Endodermal cell (in vitro differentiated cells): ENCODE data around the gene TTF1. TPM values are rescaled to one million over a fixed set of nuclear protein-coding genes. Genes with fewer than 3 reads are reported as not detected.
A peak's percentile ranks its signal among the peaks of the same experiment; 100 is the strongest.

Experiments
- DNase-seq: peaks from one replicate; pipeline ENCODE4 v3.0.0-alpha.2; 2017
- H3K27ac ChIP-seq: 2 replicates; pipeline ENCODE4 v1.5.1; 2013; ENCODE audit warnings: mild to moderate bottlenecking, low read depth, low read length, moderate library complexity
- H3K27me3 ChIP-seq: 2 replicates; pipeline ENCODE4 v1.6.1; 2013; ENCODE audit warnings: mild to moderate bottlenecking, low read length, moderate library complexity; ENCODE audit not compliant: insufficient read depth, control insufficient read depth, poor library complexity, severe bottlenecking
- H3K36me3 ChIP-seq: 2 replicates; pipeline ENCODE4 v1.7.0; 2013; ENCODE audit warnings: mild to moderate bottlenecking, low read length, moderate library complexity; ENCODE audit not compliant: control insufficient read depth, insufficient read depth
- H3K4me1 ChIP-seq: one replicate; pipeline ENCODE4 v1.7.0; 2013; ENCODE audit warnings: low read length; ENCODE audit not compliant: control insufficient read depth, insufficient read depth
- H3K4me3 ChIP-seq: 2 replicates; pipeline ENCODE4 v1.5.1; 2013; ENCODE audit warnings: mild to moderate bottlenecking, low read length, moderate library complexity
- H3K9ac ChIP-seq: 2 replicates; pipeline ENCODE4 v1.6.1; 2013; ENCODE audit warnings: mild to moderate bottlenecking, low read length, moderate library complexity; ENCODE audit not compliant: poor library complexity, severe bottlenecking; ENCODE audit errors: extremely low read depth
- H3K9me3 ChIP-seq: 2 replicates; pipeline ENCODE4 v1.6.1; 2013; ENCODE audit warnings: mild to moderate bottlenecking, low read length, moderate library complexity; ENCODE audit not compliant: control insufficient read depth
- H3K27ac Mint-ChIP-seq: 2 replicates; pipeline ENCODE4 v1.8.0; 2020; ENCODE audit warnings: mixed read lengths
- H3K27me3 Mint-ChIP-seq: 2 replicates; pipeline ENCODE4 v1.8.0; 2021; ENCODE audit warnings: mild to moderate bottlenecking, mixed read lengths; ENCODE audit not compliant: insufficient read depth
- H3K36me3 Mint-ChIP-seq: 2 replicates; pipeline ENCODE4 v1.8.0; 2020; ENCODE audit warnings: low read depth, mixed read lengths
- H3K4me1 Mint-ChIP-seq: 2 replicates; pipeline ENCODE4 v1.8.0; 2020; ENCODE audit warnings: mixed read lengths
- H3K4me3 Mint-ChIP-seq: 2 replicates; pipeline ENCODE4 v1.8.0; 2020; ENCODE audit warnings: mild to moderate bottlenecking, moderate library complexity, mixed read lengths
- H3K9me3 Mint-ChIP-seq: 2 replicates; pipeline ENCODE4 v1.8.0; 2020; ENCODE audit warnings: mild to moderate bottlenecking, mixed read lengths
- WGBS, 2 experiments: methylation state at CpG; one replicate each; pipeline versions ENCODE4 v1.1.5 to v1.1.7; 2013; ENCODE audit warnings: missing lambda C conversion rate in 2 of 2, mixed read lengths in 1 of 2; ENCODE audit not compliant: insufficient coverage in 1 of 2, insufficient read length in 1 of 2; 5-methylcytosine and 5-hydroxymethylcytosine counted together
- total RNA-seq, 2 donors: library from RNA; stranded (reverse); fragmentation: NEBNext Ultra II Directional in 1 of 2; extraction: Animal tissue kit (Norgen Biotek cat#: 25700) in 1 of 2; gene quantifications; 2 replicates in 1 of 2; 3 replicates in 1 of 2; pipeline ENCODE4 v1.2.1, GENCODE V29; 2021
- TF ChIP-seq, protein P1 (sequence below): fragments of 200-600 bp; sonication (generic); conservative IDR thresholded peaks from 2 replicates; pipeline ENCODE4 v1.5.0; 2021; ENCODE audit warnings: antibody characterized with exemption, mild to moderate bottlenecking

Gene TTF1
- total RNA-seq, 2 donors from 2014 or later, result 21.0 to 23.7 TPM

GRCh38 chr9:132407196-132407595, 556 bp upstream of the TTF1 start:
- H3K9ac ChIP-seq, result peak overlapping the region; percentile 77
- no peaks in the 10 kb centered on the region for H3K9me3 Mint-ChIP-seq

GRCh38 chr9:132404228-132404881, 2.3 kb downstream of the TTF1 start:
- peak overlapping the region; percentile 85 for H3K4me3 Mint-ChIP-seq
- H3K4me1 Mint-ChIP-seq, result peaks cover 20% of the 10 kb centered on the region
- no peaks in the 10 kb centered on the region for H3K27me3 ChIP-seq
- H3K4me1 ChIP-seq, result peaks cover 4% of the 10 kb centered on the region
- H3K36me3 ChIP-seq, result peaks cover 43% of the 10 kb centered on the region
- H3K27me3 Mint-ChIP-seq, result no peaks in the 10 kb centered on the region
- no peak overlapping the region for H3K9ac ChIP-seq
- peaks cover 36% of the 10 kb centered on the region for H3K36me3 Mint-ChIP-seq
- H3K27ac Mint-ChIP-seq, result no peak overlapping the region
- H3K9me3 ChIP-seq, result no peaks in the 10 kb centered on the region
- TF ChIP-seq, protein P1, sequence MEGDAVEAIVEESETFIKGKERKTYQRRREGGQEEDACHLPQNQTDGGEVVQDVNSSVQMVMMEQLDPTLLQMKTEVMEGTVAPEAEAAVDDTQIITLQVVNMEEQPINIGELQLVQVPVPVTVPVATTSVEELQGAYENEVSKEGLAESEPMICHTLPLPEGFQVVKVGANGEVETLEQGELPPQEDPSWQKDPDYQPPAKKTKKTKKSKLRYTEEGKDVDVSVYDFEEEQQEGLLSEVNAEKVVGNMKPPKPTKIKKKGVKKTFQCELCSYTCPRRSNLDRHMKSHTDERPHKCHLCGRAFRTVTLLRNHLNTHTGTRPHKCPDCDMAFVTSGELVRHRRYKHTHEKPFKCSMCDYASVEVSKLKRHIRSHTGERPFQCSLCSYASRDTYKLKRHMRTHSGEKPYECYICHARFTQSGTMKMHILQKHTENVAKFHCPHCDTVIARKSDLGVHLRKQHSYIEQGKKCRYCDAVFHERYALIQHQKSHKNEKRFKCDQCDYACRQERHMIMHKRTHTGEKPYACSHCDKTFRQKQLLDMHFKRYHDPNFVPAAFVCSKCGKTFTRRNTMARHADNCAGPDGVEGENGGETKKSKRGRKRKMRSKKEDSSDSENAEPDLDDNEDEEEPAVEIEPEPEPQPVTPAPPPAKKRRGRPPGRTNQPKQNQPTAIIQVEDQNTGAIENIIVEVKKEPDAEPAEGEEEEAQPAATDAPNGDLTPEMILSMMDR, result no peak
- no peak overlapping the region for H3K4me3 ChIP-seq
- WGBS, 2 experiments, result 92 to 93% methylated on average over 7 to 9 of the region's 9 CpGs
- H3K27ac ChIP-seq, result no peak overlapping the region
- H3K9me3 Mint-ChIP-seq, result no peaks in the 10 kb centered on the region
- no peak for DNase-seq

More at GRCh38 chr9:132407196-132407595, 556 bp upstream of the TTF1 start:
- Mint-ChIP-seq H3K4me1 (peaks cover 30% of the 10 kb centered on the region), H3K36me3 (peaks cover 16% of the 10 kb centered on the region), H3K27me3 (peaks cover 3% of the 10 kb centered on the region), H3K4me3 (peak overlapping the region; percentile 85), H3K27ac (peak overlapping the region; percentile 87)
- Histone ChIP-seq H3K9me3 (no peaks in the 10 kb centered on the region), H3K4me3 (peak overlapping the region; percentile 92), H3K36me3 (peaks cover 19% of the 10 kb centered on the region), H3K27me3 (peaks cover 7% of the 10 kb centered on the region), H3K4me1 (peaks cover 4% of the 10 kb centered on the region), H3K27ac (no peak overlapping the region)
- DNase-seq, result peak; percentile 78
- TF ChIP-seq, protein P1, result no peak
- 28 to 58% methylated on average over 2 of the region's 2 CpGs for WGBS, 2 experiments

DNA sequence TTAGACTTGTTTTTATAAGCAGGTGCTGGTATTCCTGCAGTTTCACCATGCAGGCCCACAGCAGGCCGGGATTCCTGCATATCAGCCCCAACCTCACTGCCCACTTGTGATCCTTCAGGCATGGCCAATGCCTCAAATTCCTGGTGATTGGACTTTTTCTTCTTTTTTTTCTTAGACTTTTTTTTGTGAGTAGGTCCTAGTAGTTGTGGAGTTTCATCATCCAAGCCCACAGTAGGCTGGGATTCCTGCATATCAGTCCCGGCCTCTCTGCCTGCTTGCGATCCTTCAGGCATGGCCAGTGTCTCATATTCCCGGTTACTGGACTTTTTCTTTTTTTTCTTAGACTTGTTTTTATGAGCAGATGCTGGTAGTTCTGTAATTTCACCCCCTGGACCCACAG, 4.8 kb downstream of the TTF1 start:
- 96 to 100% methylated on average over 2 to 4 of the region's 4 CpGs for WGBS, 2 experiments
- no peak for DNase-seq
- Histone ChIP-seq H3K27ac (no peak overlapping the region), H3K27me3 (no peaks in the 10 kb centered on the region), H3K36me3 (peaks cover 68% of the 10 kb centered on the region), H3K9ac (no peak overlapping the region), H3K4me3 (no peak overlapping the region), H3K9me3 (no peaks in the 10 kb centered on the region), H3K4me1 (no peaks in the 10 kb centered on the region)
- Mint-ChIP-seq H3K9me3 (no peaks in the 10 kb centered on the region), H3K4me1 (peaks cover 9% of the 10 kb centered on the region), H3K36me3 (peaks cover 52% of the 10 kb centered on the region), H3K27ac (peak overlapping the region; percentile 65), H3K4me3 (no peak overlapping the region), H3K27me3 (no peaks in the 10 kb centered on the region)
- TF ChIP-seq, protein P1, result no peak
